Measurements from ENCODE around the gene ASPRV1.

ASPRV1 gene

GRCh38 chr2:69961496-69961895 is at the start of gene ASPRV1:
Gene ASPRV1, minus strand, starts transcription at chr2:69961631. Its CDS starts 195 bp downstream, at chr2:69961436.
- no peak for TF ChIP-seq CTCF (IDR thresholded peaks at IDR 0.05; ENCODE audit: unreplicated experiment in 3 of 3)
- H3K36me3 Mint-ChIP-seq (ENCODE audit: low read depth), result no peaks in the 10 kb centered on the region
- H3K4me3 Mint-ChIP-seq, result no peak within 1 kb of the TSS
- no peaks in the 10 kb centered on the region for H3K9me3 Mint-ChIP-seq
- no peaks in the 10 kb centered on the region for H3K4me1 Mint-ChIP-seq
- H3K27me3 Mint-ChIP-seq (ENCODE audit: low read depth), result no peaks in the 10 kb centered on the region
- H3K27ac Mint-ChIP-seq, result no peak within 1 kb of the TSS

DNA sequence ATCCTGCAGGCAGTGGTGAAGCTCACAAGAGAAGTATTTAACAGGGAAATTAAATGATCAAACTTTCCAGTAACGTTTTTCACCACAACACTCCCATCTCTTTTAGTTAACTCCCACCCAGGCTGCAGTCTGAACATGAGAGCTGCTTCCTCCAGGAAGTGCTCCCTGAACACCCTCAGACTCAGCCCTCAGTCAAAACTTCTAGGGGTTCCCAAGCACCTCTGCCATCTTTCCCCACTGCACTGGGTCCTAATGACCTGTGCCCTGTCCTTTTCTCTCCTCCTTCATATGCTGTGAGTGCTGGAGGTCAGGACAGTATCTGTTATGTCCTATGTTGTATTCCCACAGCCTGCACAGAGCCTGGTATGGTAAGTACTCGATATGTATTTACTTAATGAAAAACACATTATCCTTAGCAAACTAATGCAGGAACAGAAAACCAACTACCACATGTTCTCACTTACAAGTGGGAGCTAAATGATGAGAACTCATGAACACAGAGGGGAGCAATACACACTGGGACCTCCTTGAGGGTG is 49.2 kb upstream of the ASPRV1 start:
- H3K27ac Mint-ChIP-seq, result no peak overlapping the region
- no peak overlapping the region for H3K4me3 Mint-ChIP-seq
- no peaks in the 10 kb centered on the region for H3K4me1 Mint-ChIP-seq
- peaks cover 2% of the 10 kb centered on the region for H3K9me3 Mint-ChIP-seq
- no peaks in the 10 kb centered on the region for H3K27me3 Mint-ChIP-seq (ENCODE audit: low read depth)
- peaks cover 23% of the 10 kb centered on the region for H3K36me3 Mint-ChIP-seq (ENCODE audit: low read depth)
- no peak for TF ChIP-seq CTCF (IDR thresholded peaks at IDR 0.05; ENCODE audit: unreplicated experiment in 3 of 3)

DNA sequence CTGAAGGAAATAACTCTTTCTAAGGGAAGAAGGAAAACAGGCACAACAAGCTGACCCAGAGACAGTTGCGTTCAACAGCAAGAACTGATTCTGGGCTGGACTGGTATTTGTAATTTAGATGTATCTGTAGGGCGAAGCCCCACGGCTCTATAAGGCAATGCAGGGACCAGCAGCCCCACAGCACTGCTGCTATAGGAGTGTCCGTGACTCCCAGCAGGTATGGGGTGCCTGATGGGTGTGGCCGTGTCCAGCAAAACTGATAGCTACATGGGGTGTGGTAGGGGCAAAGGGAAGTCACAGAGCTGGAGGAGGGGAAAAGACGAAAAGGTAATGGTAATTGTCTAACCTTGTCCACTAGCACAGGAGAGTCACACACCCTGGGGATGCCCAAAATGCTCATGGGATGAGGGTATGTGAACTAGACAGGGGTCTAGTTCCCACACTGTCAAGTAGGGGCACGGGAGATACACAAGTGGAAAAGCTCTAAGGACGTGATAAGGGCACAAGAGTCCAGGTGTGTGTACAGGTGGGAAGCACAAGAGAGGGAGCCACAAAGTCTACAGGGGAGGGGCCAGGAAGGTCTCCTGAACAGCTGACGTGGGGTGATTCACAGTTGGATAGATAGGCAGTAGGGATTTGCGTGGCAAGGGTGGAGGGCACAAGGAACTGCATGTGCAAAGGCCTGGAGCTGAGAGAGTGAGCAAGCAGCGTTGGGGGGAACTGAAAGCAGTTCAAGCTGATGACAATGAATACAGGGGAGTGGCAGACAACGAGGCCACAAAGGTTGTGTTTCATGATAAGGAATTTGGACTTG is 48.5 kb upstream of the ASPRV1 start:
- Mint-ChIP-seq H3K9me3 (no peaks in the 10 kb centered on the region), H3K27ac (no peak overlapping the region), H3K36me3 (ENCODE audit: low read depth) (peaks cover 17% of the 10 kb centered on the region), H3K27me3 (ENCODE audit: low read depth) (no peaks in the 10 kb centered on the region), H3K4me1 (no peaks in the 10 kb centered on the region), H3K4me3 (no peak overlapping the region)
- no peak for TF ChIP-seq CTCF (IDR thresholded peaks at IDR 0.05; ENCODE audit: unreplicated experiment in 3 of 3)

DNA sequence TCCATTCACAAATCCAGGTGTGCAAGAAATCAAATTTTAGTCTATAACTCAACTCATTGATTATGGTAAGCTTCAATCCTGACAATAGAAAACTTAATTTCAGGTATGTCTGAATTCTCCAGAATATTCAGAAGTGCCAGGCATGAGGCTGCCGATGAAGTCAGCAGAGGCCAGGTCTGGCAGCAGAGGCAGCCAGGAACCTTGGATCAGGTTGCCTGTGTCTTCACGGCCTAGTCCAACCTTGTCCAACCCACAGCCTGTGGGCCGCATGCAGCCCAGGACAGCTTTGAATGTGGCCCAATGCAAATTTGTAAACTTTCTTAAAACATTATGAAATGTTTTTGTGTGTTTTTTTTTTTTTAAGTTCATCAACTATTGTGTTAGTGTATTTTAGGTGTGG is 46.9 kb upstream of the ASPRV1 start:
- Mint-ChIP-seq H3K4me1 (no peaks in the 10 kb centered on the region), H3K36me3 (ENCODE audit: low read depth) (peaks cover 9% of the 10 kb centered on the region), H3K9me3 (no peaks in the 10 kb centered on the region), H3K4me3 (no peak overlapping the region), H3K27me3 (ENCODE audit: low read depth) (no peaks in the 10 kb centered on the region), H3K27ac (no peak overlapping the region)
- no peak for TF ChIP-seq CTCF (IDR thresholded peaks at IDR 0.05; ENCODE audit: unreplicated experiment in 3 of 3)

- Mint-ChIP-seq H3K27me3 (ENCODE audit: low read depth) (no peaks in the 10 kb centered on the region), H3K36me3 (ENCODE audit: low read depth) (peaks cover 5% of the 10 kb centered on the region), H3K27ac (no peak overlapping the region), H3K9me3 (no peaks in the 10 kb centered on the region), H3K4me1 (no peaks in the 10 kb centered on the region), H3K4me3 (no peak overlapping the region)
- no peak for TF ChIP-seq CTCF (IDR thresholded peaks at IDR 0.05; ENCODE audit: unreplicated experiment in 3 of 3)
Observed at GRCh38 chr2:70007151-70007550, 45.7 kb upstream of the ASPRV1 start.

DNA sequence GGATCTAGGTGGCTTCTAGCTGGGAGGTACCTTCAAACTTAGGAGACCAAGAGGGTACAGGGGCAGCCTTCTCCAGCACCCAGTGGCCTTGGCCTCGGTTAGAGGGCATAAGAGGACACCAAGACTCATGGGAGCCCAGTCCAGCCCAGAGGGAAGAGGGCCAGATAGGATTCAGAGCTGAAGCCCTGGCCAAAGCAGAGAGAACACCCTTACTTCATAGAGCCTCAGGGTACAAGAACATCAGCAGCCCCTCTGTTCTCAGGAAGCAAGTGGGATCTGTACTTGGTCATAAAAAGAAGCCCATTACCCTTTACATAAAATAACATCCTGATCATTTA is 45.0 kb upstream of the ASPRV1 start:
- H3K9me3 Mint-ChIP-seq, result no peaks in the 10 kb centered on the region
- no peak overlapping the region for H3K27ac Mint-ChIP-seq
- H3K4me1 Mint-ChIP-seq, result no peaks in the 10 kb centered on the region
- TF ChIP-seq CTCF (IDR thresholded peaks at IDR 0.05; ENCODE audit: unreplicated experiment in 3 of 3), result no peak
- no peaks in the 10 kb centered on the region for H3K27me3 Mint-ChIP-seq (ENCODE audit: low read depth)
- peaks cover under 1% of the 10 kb centered on the region for H3K36me3 Mint-ChIP-seq (ENCODE audit: low read depth)
- no peak overlapping the region for H3K4me3 Mint-ChIP-seq
